ENCODE measurements around the gene KAT8. TPM values are rescaled to one million over a fixed set of nuclear protein-coding genes. Genes with fewer than 3 reads are reported as not detected.

KAT8 gene
- total RNA-seq, 1 donor from 2014 or later: 93.7 TPM

DNA sequence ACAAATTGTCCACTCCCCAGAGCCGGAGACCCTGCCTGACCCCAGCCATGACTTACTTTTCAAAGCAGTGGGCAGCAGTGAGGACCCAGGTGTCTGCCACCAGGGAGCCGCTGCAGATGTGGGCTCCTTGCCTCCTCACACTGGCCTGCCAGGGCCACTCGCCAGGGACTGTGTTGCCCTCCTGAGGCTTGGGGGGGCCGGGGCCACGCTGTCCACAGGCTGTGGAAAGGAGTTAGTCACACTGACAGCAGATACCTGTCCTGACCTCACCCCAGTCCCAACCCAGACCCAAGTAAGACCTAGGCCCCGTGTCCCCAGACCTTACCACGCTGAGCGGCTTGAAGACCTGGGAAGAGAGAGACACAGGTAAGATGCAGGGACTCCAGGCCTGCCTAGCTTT, 30.0 kb upstream of the KAT8 start:
- no peak overlapping the region for H3K4me3 Mint-ChIP-seq
- intact Hi-C loops (cut with micrococcal nuclease): no loop called here
- no peaks in the 10 kb centered on the region for H3K9me3 Mint-ChIP-seq
- no peak for DNase-seq
- ATAC-seq (ENCODE audit: low read depth): no peak
- POLR2A ChIA-PET: no interaction called here
- peaks cover 2% of the 10 kb centered on the region for H3K4me1 Mint-ChIP-seq
- TF ChIP-seq, protein P1, sequence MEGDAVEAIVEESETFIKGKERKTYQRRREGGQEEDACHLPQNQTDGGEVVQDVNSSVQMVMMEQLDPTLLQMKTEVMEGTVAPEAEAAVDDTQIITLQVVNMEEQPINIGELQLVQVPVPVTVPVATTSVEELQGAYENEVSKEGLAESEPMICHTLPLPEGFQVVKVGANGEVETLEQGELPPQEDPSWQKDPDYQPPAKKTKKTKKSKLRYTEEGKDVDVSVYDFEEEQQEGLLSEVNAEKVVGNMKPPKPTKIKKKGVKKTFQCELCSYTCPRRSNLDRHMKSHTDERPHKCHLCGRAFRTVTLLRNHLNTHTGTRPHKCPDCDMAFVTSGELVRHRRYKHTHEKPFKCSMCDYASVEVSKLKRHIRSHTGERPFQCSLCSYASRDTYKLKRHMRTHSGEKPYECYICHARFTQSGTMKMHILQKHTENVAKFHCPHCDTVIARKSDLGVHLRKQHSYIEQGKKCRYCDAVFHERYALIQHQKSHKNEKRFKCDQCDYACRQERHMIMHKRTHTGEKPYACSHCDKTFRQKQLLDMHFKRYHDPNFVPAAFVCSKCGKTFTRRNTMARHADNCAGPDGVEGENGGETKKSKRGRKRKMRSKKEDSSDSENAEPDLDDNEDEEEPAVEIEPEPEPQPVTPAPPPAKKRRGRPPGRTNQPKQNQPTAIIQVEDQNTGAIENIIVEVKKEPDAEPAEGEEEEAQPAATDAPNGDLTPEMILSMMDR (IDR thresholded peaks at IDR 0.05): no peak
- H3K27ac Mint-ChIP-seq: no peak overlapping the region
- H3K27me3 Mint-ChIP-seq: no peaks in the 10 kb centered on the region
- H3K36me3 Mint-ChIP-seq (ENCODE audit: low read depth): peaks cover 37% of the 10 kb centered on the region
- CTCF ChIA-PET: no interaction called here

DNA sequence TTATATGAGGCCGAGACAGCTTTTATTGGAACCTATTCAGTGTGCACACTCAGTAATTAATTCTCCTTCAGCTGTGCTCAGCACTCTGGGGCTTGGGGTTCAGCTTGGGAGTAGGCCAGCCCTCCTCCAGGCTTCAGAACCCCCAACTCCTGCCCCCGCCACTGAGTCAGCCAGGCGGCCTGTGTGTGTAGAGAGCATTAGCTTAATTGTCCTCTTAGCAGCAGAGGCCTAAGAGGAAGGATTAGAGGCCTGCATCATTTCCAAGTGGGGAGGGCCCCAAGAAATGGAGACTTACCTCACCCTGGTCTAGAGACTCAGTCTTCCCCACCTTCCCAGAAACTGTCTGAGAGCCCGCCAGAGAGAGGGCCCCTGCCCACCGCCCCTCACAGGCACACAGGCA, 29.5 kb upstream of the KAT8 start:
- Mint-ChIP-seq H3K9me3 (no peaks in the 10 kb centered on the region), H3K4me3 (no peak overlapping the region), H3K36me3 (ENCODE audit: low read depth) (peaks cover 34% of the 10 kb centered on the region), H3K4me1 (peaks cover 2% of the 10 kb centered on the region), H3K27me3 (no peaks in the 10 kb centered on the region), H3K27ac (no peak overlapping the region)
- DNase-seq (no peak), ATAC-seq (ENCODE audit: low read depth) (no peak)
- CTCF ChIA-PET: no interaction called here
- TF ChIP-seq, protein P1 (IDR thresholded peaks at IDR 0.05): no peak
- POLR2A ChIA-PET: no interaction called here
- intact Hi-C loops (cut with micrococcal nuclease): no loop called here

DNA sequence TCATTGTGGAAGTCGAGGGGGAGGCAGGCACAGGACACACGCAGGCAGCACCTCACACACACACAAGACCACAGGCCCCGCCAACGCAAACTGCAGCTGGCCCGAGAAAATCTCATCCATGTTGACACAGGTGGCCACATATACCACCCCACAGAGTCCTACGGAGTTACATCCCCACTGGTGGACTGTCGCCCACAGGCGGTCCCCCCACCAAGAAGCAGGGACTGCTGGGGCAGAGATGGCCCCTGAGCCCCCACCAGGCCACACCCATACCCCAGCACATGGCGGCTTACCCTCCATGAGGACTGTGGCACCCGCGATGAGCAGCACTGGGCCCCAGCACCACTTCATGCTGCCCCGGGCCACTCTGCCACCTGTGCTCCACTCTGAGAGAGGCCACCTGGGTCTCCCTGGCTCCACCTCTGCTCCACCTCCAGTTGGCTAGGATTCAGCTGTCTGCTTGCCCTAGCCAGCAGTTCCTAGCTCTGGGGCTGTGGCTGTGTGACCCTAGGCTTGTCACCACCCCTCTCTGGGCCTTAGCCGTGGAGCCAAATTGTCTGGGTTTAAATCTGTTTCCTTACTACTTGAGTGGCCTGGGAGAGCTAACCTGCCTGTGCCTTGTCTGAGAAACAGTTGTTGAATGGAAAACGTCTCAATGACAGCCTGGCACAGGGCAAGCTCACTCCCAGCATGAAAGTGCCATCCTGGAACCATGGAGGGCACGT, 28.8 kb upstream of the KAT8 start, which contains the start of gene PRSS53:
TSS of gene PRSS53 (minus strand) at position 485 of the 725 bp plus-strand sequence. CDS start at position 351, 134 bp downstream.
- ChIA-PET CTCF (no interaction called here), POLR2A (no interaction called here)
- Mint-ChIP-seq H3K27ac (no peak within 1 kb of the TSS), H3K4me1 (peaks cover 2% of the 10 kb centered on the region), H3K4me3 (no peak within 1 kb of the TSS), H3K36me3 (ENCODE audit: low read depth) (peaks cover 30% of the 10 kb centered on the region), H3K9me3 (no peaks in the 10 kb centered on the region), H3K27me3 (no peaks in the 10 kb centered on the region)
- intact Hi-C loops (cut with micrococcal nuclease): no loop called here
- DNase-seq: no peak
- no peak for ATAC-seq (ENCODE audit: low read depth)
- TF ChIP-seq, protein P1 (IDR thresholded peaks at IDR 0.05): no peak

DNA sequence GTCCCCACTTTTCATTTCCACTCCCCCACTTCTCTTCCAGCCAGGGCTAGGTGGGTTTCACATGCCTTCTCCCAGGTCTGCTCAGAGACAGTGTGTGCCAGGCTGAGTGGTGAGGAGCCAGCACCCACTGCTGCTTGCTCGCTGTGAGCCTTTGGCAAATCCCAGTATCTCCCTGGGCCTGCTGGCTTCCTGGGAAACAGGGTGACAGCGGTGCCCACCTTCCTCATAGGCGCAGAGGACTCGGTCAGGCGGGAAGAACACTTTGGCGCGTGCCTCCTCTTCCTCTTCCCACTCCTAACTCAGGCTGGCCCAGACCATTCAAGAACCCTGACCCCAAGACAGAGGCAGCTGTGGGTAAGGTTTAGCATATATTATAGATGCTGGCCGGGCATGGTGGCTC, 28.3 kb upstream of the KAT8 start:
- POLR2A ChIA-PET: no interaction called here
- intact Hi-C loops (cut with micrococcal nuclease): no loop called here
- TF ChIP-seq, protein P1 (IDR thresholded peaks at IDR 0.05): no peak
- Mint-ChIP-seq H3K27me3 (no peaks in the 10 kb centered on the region), H3K4me1 (peaks cover 7% of the 10 kb centered on the region), H3K9me3 (no peaks in the 10 kb centered on the region), H3K36me3 (ENCODE audit: low read depth) (peaks cover 28% of the 10 kb centered on the region), H3K27ac (no peak overlapping the region), H3K4me3 (no peak overlapping the region)
- ATAC-seq (ENCODE audit: low read depth): no peak
- CTCF ChIA-PET: no interaction called here
- no peak for DNase-seq

DNA sequence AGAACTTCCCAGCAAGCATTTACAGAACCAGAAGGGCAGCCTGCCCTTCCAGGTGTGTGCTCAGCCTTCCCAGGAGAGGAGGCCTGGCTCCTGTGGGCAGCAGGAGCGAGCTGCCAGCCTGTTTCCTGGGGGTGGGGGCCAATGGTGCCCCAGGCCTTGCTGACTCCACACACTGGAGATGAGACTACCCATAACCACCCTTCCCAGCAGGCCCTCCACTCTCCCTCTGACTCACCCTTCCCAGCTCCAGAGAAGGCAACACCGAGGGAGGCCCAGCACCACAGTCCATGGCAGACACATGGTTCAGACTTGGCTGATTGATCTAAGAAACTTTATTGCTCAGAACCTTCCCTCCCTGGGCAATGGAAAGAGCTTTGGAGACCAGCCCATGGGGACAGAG, 26.9 kb upstream of the KAT8 start:
- ATAC-seq (ENCODE audit: low read depth): no peak
- intact Hi-C loops (cut with micrococcal nuclease): no loop called here

More for the DNA sequence above, 26.9 kb upstream of the KAT8 start:
- ChIA-PET POLR2A (interaction anchor here (1.1 kb wide), 1 partner anchor 17 kb away, joined by 3 read pairs; the partner anchor contains the start of gene ZNF668), CTCF (no interaction called here)
- DNase-seq: no peak
- TF ChIP-seq, protein P1 (IDR thresholded peaks at IDR 0.05): no peak
- H3K27me3 Mint-ChIP-seq: no peaks in the 10 kb centered on the region
- no peak overlapping the region for H3K4me3 Mint-ChIP-seq
- no peak overlapping the region for H3K27ac Mint-ChIP-seq
- peaks cover 25% of the 10 kb centered on the region for H3K36me3 Mint-ChIP-seq (ENCODE audit: low read depth)
- H3K4me1 Mint-ChIP-seq: peaks cover 20% of the 10 kb centered on the region
- no peaks in the 10 kb centered on the region for H3K9me3 Mint-ChIP-seq
